NCI-H1417 treated with DMSO at 0.1 percent for 48 hours (cell line): ENCODE measurements around the gene GRK5.

Source experiments
- DNase-seq: peaks from one replicate; lab custom pipeline; 2025; lab: John Stamatoyannopoulos, UW

The GRK5 gene

GRCh38 chr10:119405520-119405807 is 198.1 kb downstream of the GRK5 start:
- no peak for DNase-seq

- no peak for DNase-seq
Measured at GRCh38 chr10:119406137-119406536, 198.8 kb downstream of the GRK5 start.

- DNase-seq: no peak
Measured at GRCh38 chr10:119406601-119407253, 199.4 kb downstream of the GRK5 start.

GRCh38 chr10:119407254-119407777 is 199.9 kb downstream of the GRK5 start:
- no peak for DNase-seq

- no peak for DNase-seq
Measured at GRCh38 chr10:119408072-119408471, 200.7 kb downstream of the GRK5 start.

GRCh38 chr10:119408969-119409371 is 201.6 kb downstream of the GRK5 start:
- no peak for DNase-seq

- no peak for DNase-seq
Measured at GRCh38 chr10:119409385-119409784, 202.0 kb downstream of the GRK5 start.

- no peak for DNase-seq
Measured at GRCh38 chr10:119409906-119410305, 202.5 kb downstream of the GRK5 start.

- DNase-seq: no peak
Measured at GRCh38 chr10:119410361-119411116, 203.2 kb downstream of the GRK5 start.

GRCh38 chr10:119412244-119413092 is 205.1 kb downstream of the GRK5 start:
- DNase-seq: no peak

GRCh38 chr10:119413093-119413453 is 205.7 kb downstream of the GRK5 start:
- no peak for DNase-seq

- DNase-seq: no peak
Measured at GRCh38 chr10:119413471-119414080, 206.2 kb downstream of the GRK5 start.

GRCh38 chr10:119414081-119414611 is 206.8 kb downstream of the GRK5 start:
- DNase-seq: no peak

GRCh38 chr10:119415121-119415520 is 207.8 kb downstream of the GRK5 start:
- DNase-seq: no peak

GRCh38 chr10:119415536-119416503 is 208.4 kb downstream of the GRK5 start:
- DNase-seq: no peak

- DNase-seq: no peak
Measured at GRCh38 chr10:119416855-119417254, 209.5 kb downstream of the GRK5 start.

- no peak for DNase-seq
Measured at GRCh38 chr10:119417852-119418251, 210.5 kb downstream of the GRK5 start.

GRCh38 chr10:119418362-119418761 is 211.0 kb downstream of the GRK5 start:
- no peak for DNase-seq

- DNase-seq: no peak
Measured at GRCh38 chr10:119419931-119420330, 212.6 kb downstream of the GRK5 start.

- DNase-seq: no peak
Measured at GRCh38 chr10:119420950-119421875, 213.8 kb downstream of the GRK5 start.
